ENCODE results near the gene EXOC7.

- no peak for TF ChIP-seq CTCF (IDR thresholded peaks at IDR 0.05)
- no peak for TF ChIP-seq USF2 (CRISPR knock-in tag; IDR thresholded peaks at IDR 0.05)
- no peak for TF ChIP-seq FOXK1 (CRISPR knock-in tag; IDR thresholded peaks at IDR 0.05)
- TF ChIP-seq NFATC4 (CRISPR knock-in tag; IDR thresholded peaks at IDR 0.05) = no peak
- TF ChIP-seq JUN (CRISPR knock-in tag; IDR thresholded peaks at IDR 0.05) = no peak
- no peak for TF ChIP-seq TCF7 (CRISPR knock-in tag; IDR thresholded peaks at IDR 0.05; ENCODE audit: low read depth)
Measured at GRCh38 chr17:76076765-76077583, 26.6 kb downstream of the EXOC7 start.

Measured in WTC11 (cell line).